Stimulated activated CD8-positive, alpha-beta memory T cell treated with anti-CD3 and anti-CD28 coated beads, Interleukin-15, amount 100 ng/mL, for 4 hours (primary cell): ENCODE results near the gene PLD1.

Source experiments
- DNase-seq, 2 donors: peaks; one replicate each; pipeline ENCODE4 v3.0.0-alpha.2; 2020; ENCODE audit warnings: low read depth in 2 of 2

Gene PLD1

GRCh38 chr3:171838218-171838720 lies 28.0 kb upstream of the PLD1 start:
- no peak for DNase-seq

GRCh38 chr3:171837698-171838097 lies 27.4 kb upstream of the PLD1 start:
- DNase-seq = no peak

GRCh38 chr3:171836855-171837254 lies 26.6 kb upstream of the PLD1 start:
- DNase-seq = no peak

GRCh38 chr3:171835613-171836012 lies 25.3 kb upstream of the PLD1 start:
- DNase-seq = no peak

GRCh38 chr3:171835116-171835515 lies 24.8 kb upstream of the PLD1 start:
- no peak for DNase-seq

GRCh38 chr3:171834461-171834801 lies 24.1 kb upstream of the PLD1 start:
- no peak for DNase-seq

GRCh38 chr3:171833789-171834460 lies 23.6 kb upstream of the PLD1 start:
- no peak for DNase-seq

GRCh38 chr3:171832989-171833388 lies 22.7 kb upstream of the PLD1 start:
- DNase-seq = no peak

- no peak for DNase-seq
These were observed 21.7 kb upstream of the PLD1 start for GRCh38 chr3:171831936-171832335.

GRCh38 chr3:171830518-171830875 lies 20.2 kb upstream of the PLD1 start:
- no peak for DNase-seq

- no peak for DNase-seq
These were observed 19.7 kb upstream of the PLD1 start for GRCh38 chr3:171829841-171830517.

GRCh38 chr3:171828902-171829770 lies 18.9 kb upstream of the PLD1 start:
- DNase-seq = no peak

- no peak for DNase-seq
These were observed 17.7 kb upstream of the PLD1 start for GRCh38 chr3:171827836-171828458.

GRCh38 chr3:171827385-171827784 lies 17.1 kb upstream of the PLD1 start:
- no peak for DNase-seq

GRCh38 chr3:171825222-171825828 lies 15.0 kb upstream of the PLD1 start:
- no peak for DNase-seq

- no peak for DNase-seq
These were observed 14.5 kb upstream of the PLD1 start for GRCh38 chr3:171824824-171825221.

GRCh38 chr3:171824116-171824515 lies 13.8 kb upstream of the PLD1 start:
- no peak for DNase-seq

GRCh38 chr3:171822431-171823106 lies 12.3 kb upstream of the PLD1 start:
- DNase-seq = no peak

GRCh38 chr3:171821778-171822358 lies 11.6 kb upstream of the PLD1 start:
- no peak for DNase-seq

- no peak for DNase-seq
These were observed 10.8 kb upstream of the PLD1 start for GRCh38 chr3:171821044-171821443.
